Mucosa of stomach (tissue), 1 donor: ENCODE measurements around the gene SMYD5.
A peak's percentile ranks its signal among the peaks of the same experiment; 100 is the strongest.
"Not testable (repeated sequence)": the region's sequence is repeated elsewhere in the genome, so short reads cannot be mapped to it uniquely, and the experiment has no call there.

ENCODE experiments used
- H3K27me3 ChIP-seq: one replicate; pipeline ENCODE4 v1.7.0; 2013; ENCODE audit warnings: mild to moderate bottlenecking, low read length; ENCODE audit not compliant: control insufficient read depth, insufficient read depth
- H3K36me3 ChIP-seq: one replicate; pipeline ENCODE4 v1.7.0; 2013; ENCODE audit warnings: low read length; ENCODE audit not compliant: control insufficient read depth, insufficient read depth
- H3K4me1 ChIP-seq: one replicate; pipeline ENCODE4 v1.7.0; 2013; ENCODE audit warnings: mild to moderate bottlenecking, low read length; ENCODE audit not compliant: control insufficient read depth, insufficient read depth
- H3K4me3 ChIP-seq: one replicate; pipeline ENCODE4 v1.7.0; 2013; ENCODE audit warnings: low read length
- H3K9ac ChIP-seq: one replicate; pipeline ENCODE4 v1.7.0; 2013; ENCODE audit warnings: mild to moderate bottlenecking, low read length, moderate library complexity
- H3K9me3 ChIP-seq: one replicate; pipeline ENCODE4 v1.7.0; 2013; ENCODE audit warnings: mild to moderate bottlenecking, low read length, moderate library complexity; ENCODE audit not compliant: control insufficient read depth
- donor health status: Pancreatic carcinoma.

Gene SMYD5

GRCh38 chr2:73214120-73215035 is at the start of gene SMYD5:
Gene SMYD5 (plus strand): TSS chr2:73214245. CDS start chr2:73214267, 22 bp downstream.
- no peaks in the 10 kb centered on the region for H3K9me3 ChIP-seq
- H3K27me3 ChIP-seq, result no peaks in the 10 kb centered on the region
- peak within 1 kb of the TSS; percentile 68 for H3K4me3 ChIP-seq
- H3K36me3 ChIP-seq, result no peaks in the 10 kb centered on the region
- H3K9ac ChIP-seq, result peak within 1 kb of the TSS; percentile 75
- peaks cover 8% of the 10 kb centered on the region for H3K4me1 ChIP-seq

GRCh38 chr2:73165978-73166377 is 48.1 kb upstream of the SMYD5 start:
- H3K36me3 ChIP-seq, H3K9me3 ChIP-seq, H3K4me3 ChIP-seq, H3K9ac ChIP-seq, H3K27me3 ChIP-seq, H3K4me1 ChIP-seq: not testable (repeated sequence)

- not testable (repeated sequence) for H3K9ac ChIP-seq, H3K4me3 ChIP-seq, H3K36me3 ChIP-seq, H3K9me3 ChIP-seq, H3K4me1 ChIP-seq, H3K27me3 ChIP-seq
Measured at GRCh38 chr2:73166813-73167212, 47.2 kb upstream of the SMYD5 start.

GRCh38 chr2:73168348-73168747 is 45.7 kb upstream of the SMYD5 start:
- not testable (repeated sequence) for H3K4me3 ChIP-seq, H3K9ac ChIP-seq, H3K4me1 ChIP-seq, H3K9me3 ChIP-seq, H3K27me3 ChIP-seq, H3K36me3 ChIP-seq

- not testable (repeated sequence) for H3K9me3 ChIP-seq, H3K36me3 ChIP-seq, H3K9ac ChIP-seq
Measured at GRCh38 chr2:73170341-73170740, 43.7 kb upstream of the SMYD5 start.

GRCh38 chr2:73172963-73173362 is 41.1 kb upstream of the SMYD5 start:
- Histone ChIP-seq H3K4me3 (no peak overlapping the region), H3K27me3 (peaks cover 44% of the 10 kb centered on the region), H3K9me3 (no peaks in the 10 kb centered on the region), H3K4me1 (peaks cover 26% of the 10 kb centered on the region), H3K9ac (no peak overlapping the region), H3K36me3 (no peaks in the 10 kb centered on the region)

More at GRCh38 chr2:73170341-73170740, 43.7 kb upstream of the SMYD5 start:
- H3K27me3 ChIP-seq, result peaks cover 19% of the 10 kb centered on the region
- H3K4me1 ChIP-seq, H3K4me3 ChIP-seq: not testable (repeated sequence)

GRCh38 chr2:73173781-73174180 is 40.3 kb upstream of the SMYD5 start:
- Histone ChIP-seq H3K4me3 (no peak overlapping the region), H3K36me3 (no peaks in the 10 kb centered on the region), H3K4me1 (peaks cover 28% of the 10 kb centered on the region), H3K27me3 (peaks cover 52% of the 10 kb centered on the region), H3K9me3 (no peaks in the 10 kb centered on the region), H3K9ac (no peak overlapping the region)

- H3K4me1 ChIP-seq, result peaks cover 28% of the 10 kb centered on the region
- H3K36me3 ChIP-seq, result no peaks in the 10 kb centered on the region
- H3K4me3 ChIP-seq, result no peak overlapping the region
- H3K9ac ChIP-seq, result no peak overlapping the region
- peaks cover 52% of the 10 kb centered on the region for H3K27me3 ChIP-seq
- no peaks in the 10 kb centered on the region for H3K9me3 ChIP-seq
Measured at GRCh38 chr2:73174244-73174643, 39.8 kb upstream of the SMYD5 start.

GRCh38 chr2:73174941-73175662 is 38.9 kb upstream of the SMYD5 start:
- Histone ChIP-seq H3K9me3 (no peaks in the 10 kb centered on the region), H3K36me3 (no peaks in the 10 kb centered on the region), H3K27me3 (peaks cover 57% of the 10 kb centered on the region), H3K4me1 (peaks cover 28% of the 10 kb centered on the region), H3K9ac (peak overlapping the region; percentile 18), H3K4me3 (no peak overlapping the region)

GRCh38 chr2:73175663-73176204 is 38.3 kb upstream of the SMYD5 start:
- Histone ChIP-seq H3K9me3 (no peaks in the 10 kb centered on the region), H3K36me3 (no peaks in the 10 kb centered on the region), H3K27me3 (peaks cover 57% of the 10 kb centered on the region)

GRCh38 chr2:73176205-73176880 is 37.7 kb upstream of the SMYD5 start:
- H3K4me1 ChIP-seq, result peaks cover 28% of the 10 kb centered on the region
- no peaks in the 10 kb centered on the region for H3K36me3 ChIP-seq
- no peaks in the 10 kb centered on the region for H3K9me3 ChIP-seq
- H3K9ac ChIP-seq, result peak overlapping the region; percentile 54
- peak overlapping the region; percentile 46 for H3K4me3 ChIP-seq
- H3K27me3 ChIP-seq, result peaks cover 57% of the 10 kb centered on the region

More at GRCh38 chr2:73175663-73176204, 38.3 kb upstream of the SMYD5 start:
- Histone ChIP-seq H3K4me1 (peaks cover 28% of the 10 kb centered on the region), H3K4me3 (peak overlapping the region; percentile 46), H3K9ac (peak overlapping the region; percentile 34)
